IMR-90 (cell line): ENCODE data around the gene ITGAE. TPM values are rescaled to one million over a fixed set of nuclear protein-coding genes. Genes with fewer than 3 reads are reported as not detected.

Source experiments
- ATAC-seq: fragments of 200-7000 bp; cut with Tn5 transposase; 2 replicates; pipeline ENCODE4 v1.9.1; 2020; ENCODE audit warnings: low read depth, mild to moderate bottlenecking, moderate library complexity
- BruUV-seq: library from RNA; stranded (reverse); fragments of 400-500 nt; replicated peaks from 2 replicates; lab custom pipeline; 2021; lab: Mats Ljungman, UMichigan
- CTCF ChIA-PET: fragments of 300-600 bp; formaldehyde crosslinking; extraction: SDS; loops from one replicate; lab custom pipeline; 2021; ENCODE audit warnings: antibody characterized with exemption; lab: Yijun Ruan, JAX
- POLR2A ChIA-PET: fragments of 300-600 bp; sonication (Branson Sonifier 250); formaldehyde crosslinking; loops from one replicate; lab custom pipeline; 2022; ENCODE audit warnings: antibody characterized with exemption; ENCODE audit not compliant: unreplicated experiment; lab: Charles Lee
- DNase-seq: peaks from one replicate; pipeline ENCODE4 v3.0.0; 2013
- H2AFZ ChIP-seq: replicated peaks from 2 replicates; pipeline ENCODE3; 2013; ENCODE audit warnings: low read length, mild to moderate bottlenecking; ENCODE audit not compliant: poor library complexity
- H2AK5ac ChIP-seq: 2 replicates; pipeline ENCODE4 v1.6.1; 2013; ENCODE audit warnings: low read depth, low read length, inconsistent platforms
- H2AK9ac ChIP-seq: replicated peaks from 2 replicates; pipeline ENCODE3; 2013; ENCODE audit warnings: mild to moderate bottlenecking, low read depth, low read length, moderate library complexity; ENCODE audit not compliant: poor library complexity
- H2BK120ac ChIP-seq: 2 replicates; pipeline ENCODE4 v1.6.1; 2013; ENCODE audit warnings: low read depth, low read length, inconsistent platforms
- H2BK15ac ChIP-seq: 3 replicates; pipeline ENCODE4 v1.6.1; 2013; ENCODE audit warnings: low read depth, low read length, inconsistent platforms
- H2BK20ac ChIP-seq: 2 replicates; pipeline ENCODE4 v1.6.1; 2013; ENCODE audit warnings: low read depth, mild to moderate bottlenecking, inconsistent platforms, low read length, moderate library complexity
- H2BK5ac ChIP-seq: 2 replicates; pipeline ENCODE4 v1.6.1; 2013; ENCODE audit warnings: mild to moderate bottlenecking, low read depth, low read length, inconsistent platforms; ENCODE audit not compliant: poor library complexity, severe bottlenecking
- H3K14ac ChIP-seq: replicated peaks from 2 replicates; pipeline ENCODE4 v1.6.1; 2013; ENCODE audit warnings: low read depth, low read length, inconsistent platforms
- H3K18ac ChIP-seq: 2 replicates; pipeline ENCODE4 v1.6.1; 2013; ENCODE audit warnings: low read depth, low read length, control low read depth
- H3K23ac ChIP-seq: 2 replicates; pipeline ENCODE4 v1.6.1; 2013; ENCODE audit warnings: low read depth, low read length, inconsistent platforms
- H3K27ac ChIP-seq: 2 replicates; pipeline ENCODE4 v1.5.1; 2013; ENCODE audit warnings: mild to moderate bottlenecking, control low read depth, low read length; ENCODE audit not compliant: insufficient read depth
- H3K27me3 ChIP-seq: 2 replicates; pipeline ENCODE4 v1.6.1; 2013; ENCODE audit warnings: low read length; ENCODE audit not compliant: control insufficient read depth, insufficient read depth
- H3K36me3 ChIP-seq: 2 replicates; pipeline ENCODE4 v1.6.1; 2013; ENCODE audit warnings: low read length, mixed read lengths; ENCODE audit not compliant: control insufficient read depth, insufficient read depth
- H3K4ac ChIP-seq: 2 replicates; pipeline ENCODE4 v1.6.1; 2013; ENCODE audit warnings: low read depth, low read length, inconsistent platforms
- H3K4me1 ChIP-seq: 2 replicates; pipeline ENCODE4 v1.6.1; 2013; ENCODE audit warnings: low read length, mixed read lengths; ENCODE audit not compliant: control insufficient read depth, insufficient read depth
- H3K4me2 ChIP-seq: 2 replicates; pipeline ENCODE4 v1.6.1; 2013; ENCODE audit warnings: low read depth, mild to moderate bottlenecking, control low read depth, low read length, moderate library complexity
- H3K4me3 ChIP-seq: 2 replicates; pipeline ENCODE4 v1.5.1; 2013; ENCODE audit warnings: low read depth, mild to moderate bottlenecking, control low read depth, low read length, moderate library complexity; ENCODE audit not compliant: insufficient read depth
- H3K56ac ChIP-seq: 2 replicates; pipeline ENCODE4 v1.6.1; 2013; ENCODE audit warnings: low read length, inconsistent platforms; ENCODE audit not compliant: insufficient read depth; ENCODE audit errors: extremely low read depth
- H3K79me1 ChIP-seq, 2 experiments: 2 replicates each; pipeline ENCODE4 v1.6.1; 2013; ENCODE audit warnings: low read length in 2 of 2, inconsistent platforms in 1 of 2, low read depth in 1 of 2
- H3K9ac ChIP-seq: 2 replicates; pipeline ENCODE4 v1.6.1; 2013; ENCODE audit warnings: low read depth, low read length, control low read depth
- H3K9me1 ChIP-seq: 2 replicates; pipeline ENCODE4 v1.6.1; 2013; ENCODE audit warnings: low read length, inconsistent platforms; ENCODE audit not compliant: insufficient read depth
- H3K9me3 ChIP-seq: 2 replicates; pipeline ENCODE4 v1.6.1; 2013; ENCODE audit warnings: low read length; ENCODE audit not compliant: control insufficient read depth, insufficient read depth
- H4K20me1 ChIP-seq: 2 replicates; pipeline ENCODE4 v1.6.1; 2013; ENCODE audit warnings: low read length, inconsistent platforms; ENCODE audit not compliant: insufficient read depth
- H4K5ac ChIP-seq: 2 replicates; pipeline ENCODE4 v1.6.1; 2013; ENCODE audit warnings: mild to moderate bottlenecking, low read depth, low read length, control low read depth
- H4K8ac ChIP-seq, 2 experiments: 2 replicates each; pipeline ENCODE4 v1.6.1; 2013; ENCODE audit warnings: low read depth in 2 of 2, low read length in 2 of 2, control low read depth in 1 of 2, inconsistent platforms in 1 of 2
- H4K91ac ChIP-seq: 2 replicates; pipeline ENCODE4 v1.6.1; 2013; ENCODE audit warnings: low read depth, low read length, inconsistent platforms; ENCODE audit not compliant: insufficient read depth
- BHLHE40 ChIP-seq: fragments of 150-350 bp; IDR thresholded peaks from 2 replicates; pipeline ENCODE4 v1.6.1; 2016; ENCODE audit warnings: mild to moderate bottlenecking, low read depth, low read length
- MXI1 ChIP-seq: IDR thresholded peaks from 2 replicates; pipeline ENCODE4 v1.6.1; 2012; ENCODE audit warnings: low read depth, mild to moderate bottlenecking, low read length, moderate library complexity, borderline replicate concordance
- RAD21 ChIP-seq: IDR thresholded peaks from 2 replicates; pipeline ENCODE4 v1.6.1; 2012; ENCODE audit warnings: low read length, improper control_type of control experiment
- SMC3 ChIP-seq: fragments of 150-350 bp; IDR thresholded peaks from 2 replicates; pipeline ENCODE4 v1.6.1; 2016; ENCODE audit warnings: low read depth, mild to moderate bottlenecking, antibody characterized with exemption, low read length, moderate library complexity
- WGBS, 2 experiments: methylation state at CpG; one replicate each; pipeline versions ENCODE4 v1.1.5 to v1.1.7; 2013; ENCODE audit warnings: missing lambda C conversion rate in 2 of 2; ENCODE audit not compliant: insufficient read length in 1 of 2; ENCODE audit errors: extremely low coverage in 2 of 2; 5-methylcytosine and 5-hydroxymethylcytosine counted together
- dilution Hi-C: fragments of 300-500 bp; cut with HindIII; formaldehyde crosslinking; loops from one replicate; pipeline ENCODE4 v1.14.3; 2018; ENCODE audit warnings: low sequenced_read_pairs; ENCODE audit not compliant: unreplicated experiment
- in situ Hi-C: fragments of 300-500 bp; cut with MboI; formaldehyde crosslinking; loops from 3 replicates; pipeline ENCODE4 v1.14.3; 2019; ENCODE audit warnings: low sequenced_read_pairs, inconsistent platforms, mixed read lengths
- intact Hi-C: fragments of 100-400 bp; cut with micrococcal nuclease; formaldehyde crosslinking; loops from 2 replicates; pipeline ENCODE4 v1.10.0; 2022
- polyA plus RNA-seq, 3 experiments: library from polyadenylated mRNA; depleted of rRNA; stranded (reverse); fragments of >200 nt; gene quantifications; 2 replicates each; pipeline ENCODE4 v1.2.3, GENCODE V29; 2012; ENCODE audit warnings: low replicate concordance in 1 of 3
- total RNA-seq: library from RNA; depleted of rRNA; stranded (reverse); fragments of >200 nt; gene quantifications from 2 replicates; pipeline ENCODE4 v1.2.3, GENCODE V29; 2012
- TF ChIP-seq, protein P1 (sequence below): conservative IDR thresholded peaks from 2 replicates; pipeline ENCODE4 v1.5.1; 2012; ENCODE audit warnings: mild to moderate bottlenecking, low read depth, low read length, improper control_type of control experiment
- TF ChIP-seq, protein P2 (sequence below): fragments of 150-350 bp; IDR thresholded peaks from 2 replicates; pipeline ENCODE4 v1.6.1; 2017; ENCODE audit warnings: mild to moderate bottlenecking, antibody characterized with exemption, low read length, low read depth

ITGAE gene
- total and polyA plus RNA-seq, 2 of the 4 experiments (the other 2 are of a cell fraction) = 54.1 to 60.8 TPM

DNA sequence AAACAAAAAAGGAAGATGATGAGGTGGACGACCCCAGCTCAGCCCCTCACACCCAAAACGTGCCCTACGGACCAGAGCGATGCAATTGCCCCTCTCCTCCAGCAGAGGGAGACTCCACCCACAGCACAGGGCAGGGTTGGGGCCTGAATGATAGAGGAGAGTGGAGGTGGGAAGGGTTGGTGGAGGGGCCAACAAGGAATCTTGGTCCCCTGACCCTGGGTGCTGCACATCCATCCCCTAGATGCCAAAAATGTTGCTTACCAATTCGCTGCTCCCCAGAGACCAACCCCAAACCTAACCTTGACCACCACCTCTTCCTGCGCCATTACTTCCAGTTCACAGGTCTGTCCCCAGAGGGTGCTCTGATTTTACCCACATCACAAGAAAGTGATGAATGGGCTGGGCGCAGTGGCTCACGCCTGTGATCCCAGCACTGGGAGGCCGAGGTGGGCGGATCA is 117.9 kb downstream of the ITGAE start:
- H2AK9ac ChIP-seq = peak overlapping the region; percentile 90
- no CpG with 5 or more reads among the region's 10 CpGs for WGBS, 2 experiments
- peak overlapping the region; percentile 65 for H2AFZ ChIP-seq
- no peak overlapping the region for H3K56ac ChIP-seq
- no peak overlapping the region for H3K18ac ChIP-seq
- H3K4me1 ChIP-seq = no peaks in the 10 kb centered on the region
- H4K5ac ChIP-seq = no peak overlapping the region
- TF ChIP-seq, protein P1, sequence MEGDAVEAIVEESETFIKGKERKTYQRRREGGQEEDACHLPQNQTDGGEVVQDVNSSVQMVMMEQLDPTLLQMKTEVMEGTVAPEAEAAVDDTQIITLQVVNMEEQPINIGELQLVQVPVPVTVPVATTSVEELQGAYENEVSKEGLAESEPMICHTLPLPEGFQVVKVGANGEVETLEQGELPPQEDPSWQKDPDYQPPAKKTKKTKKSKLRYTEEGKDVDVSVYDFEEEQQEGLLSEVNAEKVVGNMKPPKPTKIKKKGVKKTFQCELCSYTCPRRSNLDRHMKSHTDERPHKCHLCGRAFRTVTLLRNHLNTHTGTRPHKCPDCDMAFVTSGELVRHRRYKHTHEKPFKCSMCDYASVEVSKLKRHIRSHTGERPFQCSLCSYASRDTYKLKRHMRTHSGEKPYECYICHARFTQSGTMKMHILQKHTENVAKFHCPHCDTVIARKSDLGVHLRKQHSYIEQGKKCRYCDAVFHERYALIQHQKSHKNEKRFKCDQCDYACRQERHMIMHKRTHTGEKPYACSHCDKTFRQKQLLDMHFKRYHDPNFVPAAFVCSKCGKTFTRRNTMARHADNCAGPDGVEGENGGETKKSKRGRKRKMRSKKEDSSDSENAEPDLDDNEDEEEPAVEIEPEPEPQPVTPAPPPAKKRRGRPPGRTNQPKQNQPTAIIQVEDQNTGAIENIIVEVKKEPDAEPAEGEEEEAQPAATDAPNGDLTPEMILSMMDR = peak; percentile 80
- TF ChIP-seq SMC3 (peak; percentile 51), BHLHE40 (peak; percentile 18; the same call in 1 of the 2 replicates), RAD21 (peak; percentile 69), MXI1 (no peak)
- TF ChIP-seq, protein P2, sequence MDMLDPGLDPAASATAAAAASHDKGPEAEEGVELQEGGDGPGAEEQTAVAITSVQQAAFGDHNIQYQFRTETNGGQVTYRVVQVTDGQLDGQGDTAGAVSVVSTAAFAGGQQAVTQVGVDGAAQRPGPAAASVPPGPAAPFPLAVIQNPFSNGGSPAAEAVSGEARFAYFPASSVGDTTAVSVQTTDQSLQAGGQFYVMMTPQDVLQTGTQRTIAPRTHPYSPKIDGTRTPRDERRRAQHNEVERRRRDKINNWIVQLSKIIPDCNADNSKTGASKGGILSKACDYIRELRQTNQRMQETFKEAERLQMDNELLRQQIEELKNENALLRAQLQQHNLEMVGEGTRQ = no peak
- no TSS peak for BruUV-seq
- in situ Hi-C loops (no loop called here), dilution Hi-C loops (no loop called here), intact Hi-C loops (loop anchor here (5.0 kb wide), 1 partner anchor 39 kb away; the partner anchor contains the start of gene HASPIN)
- no peak overlapping the region for H2BK15ac ChIP-seq
- no peaks in the 10 kb centered on the region for H3K36me3 ChIP-seq
- ATAC-seq = peak; percentile 94
- no peak overlapping the region for H3K4me2 ChIP-seq
- no peak overlapping the region for H2BK120ac ChIP-seq
- no peak overlapping the region for H3K4ac ChIP-seq
- no peak overlapping the region for H3K4me3 ChIP-seq
- H4K8ac ChIP-seq = no peak overlapping the region
- no peak overlapping the region for H3K27ac ChIP-seq
- H2BK20ac ChIP-seq = no peak overlapping the region
- H3K14ac ChIP-seq = no peak overlapping the region
- no peak overlapping the region for H2AK5ac ChIP-seq
- H3K23ac ChIP-seq = no peak overlapping the region
- peaks cover 11% of the 10 kb centered on the region for H3K27me3 ChIP-seq
- H3K79me1 ChIP-seq = no peaks in the 10 kb centered on the region
- ChIA-PET CTCF (interaction anchor here (0.6 to 0.8 kb wide), 5 partner anchors 11 to 58 kb away, joined by 3 to 5 read pairs (median 3); no protein-coding TSS in a partner anchor), POLR2A (no interaction called here)
- DNase-seq = no peak
- no peaks in the 10 kb centered on the region for H4K20me1 ChIP-seq
- no peak overlapping the region for H3K9ac ChIP-seq
- no peaks in the 10 kb centered on the region for H3K9me3 ChIP-seq
- H4K91ac ChIP-seq = no peak overlapping the region
- H3K9me1 ChIP-seq = no peaks in the 10 kb centered on the region
- H2BK5ac ChIP-seq = no peak overlapping the region
